Right renal pelvis (tissue), 4 donors: ENCODE measurements around the gene VEGFA. TPM values are rescaled to one million over a fixed set of nuclear protein-coding genes. Genes with fewer than 3 reads are reported as not detected.

Source experiments
- DNase-seq, 4 donors: peaks; one replicate each; pipeline ENCODE4 v3.0.0-alpha.2; 2013; ENCODE audit warnings: low read depth in 4 of 4, low spot score in 3 of 4, missing footprints in 1 of 4
- polyA plus RNA-seq, 4 donors: library from polyadenylated mRNA; unstranded; fragments of 120-200 nt; gene quantifications; one replicate each; pipeline ENCODE4 v1.2.1, GENCODE V29; 2013; ENCODE audit not compliant: insufficient read length in 4 of 4

VEGFA gene
- polyA plus RNA-seq, result 100 to 1,000 TPM; 279 to 352 (median 292) TPM

DNA sequence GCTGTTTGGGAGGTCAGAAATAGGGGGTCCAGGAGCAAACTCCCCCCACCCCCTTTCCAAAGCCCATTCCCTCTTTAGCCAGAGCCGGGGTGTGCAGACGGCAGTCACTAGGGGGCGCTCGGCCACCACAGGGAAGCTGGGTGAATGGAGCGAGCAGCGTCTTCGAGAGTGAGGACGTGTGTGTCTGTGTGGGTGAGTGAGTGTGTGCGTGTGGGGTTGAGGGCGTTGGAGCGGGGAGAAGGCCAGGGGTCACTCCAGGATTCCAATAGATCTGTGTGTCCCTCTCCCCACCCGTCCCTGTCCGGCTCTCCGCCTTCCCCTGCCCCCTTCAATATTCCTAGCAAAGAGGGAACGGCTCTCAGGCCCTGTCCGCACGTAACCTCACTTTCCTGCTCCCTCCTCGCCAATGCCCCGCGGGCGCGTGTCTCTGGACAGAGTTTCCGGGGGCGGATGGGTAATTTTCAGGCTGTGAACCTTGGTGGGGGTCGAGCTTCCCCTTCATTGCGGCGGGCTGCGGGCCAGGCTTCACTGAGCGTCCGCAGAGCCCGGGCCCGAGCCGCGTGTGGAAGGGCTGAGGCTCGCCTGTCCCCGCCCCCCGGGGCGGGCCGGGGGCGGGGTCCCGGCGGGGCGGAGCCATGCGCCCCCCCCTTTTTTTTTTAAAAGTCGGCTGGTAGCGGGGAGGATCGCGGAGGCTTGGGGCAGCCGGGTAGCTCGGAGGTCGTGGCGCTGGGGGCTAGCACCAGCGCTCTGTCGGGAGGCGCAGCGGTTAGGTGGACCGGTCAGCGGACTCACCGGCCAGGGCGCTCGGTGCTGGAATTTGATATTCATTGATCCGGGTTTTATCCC, at the start of gene VEGFA:
TSS of gene VEGFA (plus strand) at position 686 of the 846 bp plus-strand sequence.
- peak in 2 of 4 donors; percentile 86 to 87 for DNase-seq

- DNase-seq, result no peak
These were observed 49.0 kb upstream of the VEGFA start for GRCh38 chr6:43720999-43721398.

- no peak for DNase-seq
These were observed 47.0 kb upstream of the VEGFA start for GRCh38 chr6:43722920-43723545.

DNA sequence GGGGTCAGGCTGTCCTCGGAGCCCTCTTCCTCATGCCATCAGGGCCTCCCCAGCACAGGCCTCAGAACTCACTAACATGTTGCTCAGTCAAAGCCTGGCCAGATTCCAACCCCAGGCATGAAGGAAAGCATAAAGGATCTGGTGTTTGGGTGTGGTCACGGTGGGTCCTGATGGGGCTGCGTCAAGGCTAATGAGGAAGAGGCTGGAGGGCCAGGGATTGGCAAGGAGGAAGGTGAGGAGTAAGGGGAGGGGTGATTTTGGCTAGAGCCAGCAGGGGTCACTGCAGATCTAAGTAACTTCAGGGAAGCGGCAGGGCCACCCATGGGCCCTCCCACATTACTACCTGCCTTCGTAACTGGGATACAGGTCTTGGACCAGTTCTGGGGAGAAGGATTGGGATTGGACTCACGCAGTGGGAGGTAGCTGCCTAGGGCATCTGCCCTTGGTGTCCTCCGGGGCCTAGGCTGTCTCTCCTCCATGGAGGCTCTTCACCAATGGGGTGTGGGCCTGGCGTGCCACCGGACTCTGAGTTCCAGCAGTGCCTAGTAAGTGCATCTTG, 46.2 kb upstream of the VEGFA start:
- DNase-seq, result no peak

GRCh38 chr6:43724354-43724753, 45.7 kb upstream of the VEGFA start:
- no peak for DNase-seq

GRCh38 chr6:43724914-43725642, 44.9 kb upstream of the VEGFA start:
- DNase-seq, result no peak

DNA sequence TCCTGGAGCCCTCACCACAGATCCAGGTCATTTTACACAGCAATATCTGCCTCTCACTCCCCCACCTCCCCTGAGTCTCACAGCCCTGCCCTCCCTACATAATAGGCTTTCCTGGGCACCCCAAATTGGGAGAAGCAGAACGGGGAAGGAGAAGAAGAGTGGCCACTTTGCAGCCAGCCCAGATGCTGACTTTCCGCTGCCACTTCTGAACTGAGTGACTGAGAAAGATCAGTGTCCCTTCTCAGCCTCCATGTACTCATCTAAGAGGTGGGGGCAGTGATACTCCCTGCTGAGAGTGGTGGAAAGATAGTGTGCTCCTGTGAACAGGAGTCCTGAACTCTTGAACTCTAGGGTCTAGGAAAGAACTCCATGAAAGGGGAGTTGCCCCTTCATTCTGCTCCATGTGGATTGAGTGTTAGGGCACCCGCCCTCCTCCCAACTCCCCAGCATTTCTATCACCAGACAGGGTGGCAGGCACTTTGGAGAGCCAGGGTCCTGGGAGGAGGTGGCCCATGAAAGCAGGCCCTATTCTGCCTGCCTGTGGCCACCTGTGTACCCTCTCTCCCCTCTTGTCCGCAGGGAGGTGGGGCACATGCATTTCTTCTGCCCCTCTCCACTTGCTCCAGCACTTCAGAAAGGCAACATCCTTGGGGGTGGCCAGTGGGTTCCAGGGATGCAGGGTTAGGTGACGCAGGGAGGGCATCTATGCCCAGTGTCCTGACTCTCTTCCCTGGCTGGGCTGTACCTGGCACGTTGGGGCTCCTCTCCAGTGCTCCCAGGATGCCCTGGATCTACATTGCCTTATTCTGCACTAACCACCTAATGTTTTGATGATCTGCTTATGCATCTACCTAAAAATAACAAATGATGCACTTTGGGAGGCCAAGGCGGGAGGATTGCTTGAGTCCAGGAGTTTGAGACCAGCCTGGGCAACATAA, 44.1 kb upstream of the VEGFA start:
- no peak for DNase-seq

- no peak for DNase-seq
These were observed 42.4 kb upstream of the VEGFA start for GRCh38 chr6:43727634-43728033.

GRCh38 chr6:43728586-43728985, 41.4 kb upstream of the VEGFA start:
- no peak for DNase-seq

DNA sequence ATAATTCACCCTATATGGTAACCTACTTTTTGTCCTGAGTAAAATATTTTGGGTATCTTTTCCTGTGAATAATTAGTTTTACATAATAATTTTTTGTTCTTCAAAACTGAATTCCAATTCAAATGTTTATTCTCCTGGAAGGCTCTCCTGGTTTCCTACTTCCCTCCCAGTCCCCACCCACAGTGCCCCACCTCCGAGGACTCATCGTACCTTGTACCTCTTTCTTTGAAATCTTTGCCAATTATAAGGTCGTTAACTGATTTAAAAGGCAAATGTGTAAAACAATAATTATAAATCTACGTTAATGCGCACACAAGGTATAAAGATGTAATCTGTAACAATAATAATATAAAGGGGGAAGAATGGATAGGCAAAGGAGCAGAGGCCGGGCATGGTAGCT, 40.5 kb upstream of the VEGFA start:
- DNase-seq, result no peak

- no peak for DNase-seq
These were observed 39.4 kb upstream of the VEGFA start for GRCh38 chr6:43730634-43731033.

GRCh38 chr6:43733471-43734293, 36.3 kb upstream of the VEGFA start:
- DNase-seq, result no peak

DNA sequence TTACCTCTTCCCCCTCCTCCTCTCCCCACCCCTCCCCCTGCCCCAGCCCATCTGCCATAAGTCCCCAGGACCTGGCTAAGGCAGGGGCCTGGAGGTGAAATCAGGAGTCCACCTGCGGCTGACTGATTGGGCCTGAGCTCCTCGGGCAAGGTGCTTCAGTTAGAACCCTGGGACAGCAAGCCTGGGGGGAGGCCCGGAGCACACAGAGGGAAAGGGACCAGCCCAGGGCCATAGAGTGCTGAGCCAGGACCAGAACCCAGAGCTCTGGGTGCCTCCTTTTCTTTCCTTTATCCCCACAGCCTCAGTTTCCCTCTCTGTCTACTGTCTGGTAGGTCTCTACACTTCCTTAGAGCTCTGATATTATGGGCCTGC, 35.7 kb upstream of the VEGFA start:
- no peak for DNase-seq

- no peak for DNase-seq
These were observed 34.3 kb upstream of the VEGFA start for GRCh38 chr6:43735642-43736199.

DNA sequence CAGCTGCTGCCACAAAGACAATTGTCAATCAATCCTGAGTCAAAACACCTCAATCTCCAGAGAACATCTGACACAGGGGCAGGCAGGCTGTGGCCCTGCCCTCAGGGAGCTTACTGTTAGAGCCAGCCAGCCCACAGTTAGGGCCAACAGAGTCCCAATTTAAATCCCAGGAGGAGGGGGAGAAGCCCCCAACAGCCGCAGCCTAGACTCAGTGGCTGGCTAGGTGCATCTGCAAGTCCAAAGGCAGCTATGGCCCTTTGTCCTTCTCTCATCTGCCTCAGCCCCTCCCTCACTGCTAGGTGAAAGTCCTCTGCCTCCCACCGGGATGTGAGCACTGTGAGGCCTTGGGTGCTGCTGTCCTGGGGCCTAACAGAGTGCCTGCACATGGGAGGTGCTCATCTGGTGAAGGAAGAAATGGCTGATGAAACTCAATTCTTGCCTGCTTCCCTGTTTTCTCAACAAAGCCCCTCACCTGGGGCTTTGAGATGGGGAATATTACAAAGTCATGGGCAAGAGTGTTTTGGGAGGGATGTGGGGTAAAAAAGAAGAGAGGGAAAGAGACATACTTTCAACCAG, 33.7 kb upstream of the VEGFA start:
- DNase-seq, result no peak

DNA sequence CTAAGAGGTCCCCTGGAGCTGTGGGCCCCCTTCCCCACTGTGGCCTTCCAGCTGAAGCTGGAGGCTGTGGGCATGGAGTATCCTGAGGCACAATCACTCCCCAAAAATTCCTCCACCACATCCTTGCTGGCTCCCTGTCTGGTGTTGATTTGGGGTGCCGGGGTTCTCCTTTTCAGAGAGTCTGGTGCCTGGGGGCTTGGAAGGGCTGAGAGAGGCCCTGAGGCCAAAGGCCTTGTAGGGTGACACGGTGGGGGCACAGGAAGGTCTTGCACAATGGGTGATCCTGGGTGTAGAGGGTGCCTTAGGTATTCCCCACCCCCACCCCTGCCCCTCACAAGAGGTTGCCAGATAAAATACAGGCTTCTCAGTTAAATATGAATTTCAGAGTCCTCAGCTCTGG, 33.2 kb upstream of the VEGFA start:
- DNase-seq, result no peak

DNA sequence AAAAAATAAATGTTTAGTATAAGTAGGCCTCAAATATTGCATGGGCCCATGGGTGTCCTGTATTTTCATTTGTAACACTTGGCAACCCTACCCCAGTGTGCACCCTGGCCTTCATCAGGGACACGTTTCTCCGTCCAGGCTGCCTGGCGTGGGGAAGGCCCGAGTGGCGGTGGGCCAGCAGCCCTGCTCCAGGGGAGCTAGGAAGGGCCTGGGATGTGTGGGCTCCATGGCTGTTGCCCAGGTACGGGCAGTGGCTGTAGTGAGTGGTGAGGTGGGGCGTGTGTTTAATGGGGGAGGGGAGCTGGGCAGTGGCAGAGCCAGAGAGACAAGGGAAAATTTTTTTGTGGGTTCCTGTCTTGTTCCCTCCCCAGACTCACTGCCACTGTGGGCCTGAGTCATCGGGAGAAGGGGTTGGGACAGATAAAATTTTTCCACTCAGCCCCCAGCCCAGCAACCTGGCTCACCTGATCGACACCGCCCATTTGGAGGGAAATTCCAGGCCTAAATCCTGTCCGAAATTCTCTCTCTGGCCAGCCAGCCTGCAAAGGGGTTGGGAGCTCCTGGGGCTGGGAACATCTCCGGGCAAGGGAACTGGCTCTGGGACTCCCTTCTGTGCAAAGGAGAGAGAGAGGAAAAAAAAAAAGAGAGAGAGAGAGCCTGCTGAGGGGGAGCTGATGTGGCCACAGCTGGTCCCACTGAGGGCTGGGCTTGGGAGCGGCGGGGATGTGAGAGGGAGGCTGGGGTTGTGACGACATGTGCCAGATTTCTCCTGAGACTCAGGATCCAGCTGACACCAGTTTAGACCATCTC, 32.5 kb upstream of the VEGFA start:
- no peak for DNase-seq

DNA sequence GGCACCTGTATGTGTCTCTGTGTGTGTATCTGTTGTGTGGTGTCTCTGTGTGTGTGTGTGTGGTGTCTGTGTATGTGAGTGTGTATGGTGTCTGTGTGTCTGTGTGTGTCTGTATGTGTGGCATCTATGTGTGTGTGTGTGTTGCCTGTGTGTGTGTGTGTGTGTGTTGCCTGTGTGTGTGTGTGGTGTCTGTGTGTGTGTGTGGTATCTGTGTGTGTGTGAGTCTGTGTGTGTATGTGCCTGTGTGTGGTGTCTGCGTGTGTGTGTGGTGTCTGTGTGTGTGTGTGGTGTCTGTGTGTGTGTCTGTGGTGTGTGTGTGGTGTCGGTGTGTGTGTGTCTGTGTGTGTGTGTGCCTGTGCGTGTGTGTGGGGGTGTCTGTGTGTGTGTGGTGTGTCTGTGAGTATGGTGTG, 31.7 kb upstream of the VEGFA start:
- DNase-seq, result no peak
